Cerebellar nuclear complex (tissue), 1 donor: ENCODE measurements around the gene NAP1L2.
"Not testable (repeated sequence)": the region's sequence is repeated elsewhere in the genome, so short reads cannot be mapped to it uniquely, and the experiment has no call there.

Experiments
- DNase-seq, 2 experiments: peaks; one replicate each; lab custom pipeline; 2025; lab: John Stamatoyannopoulos, UW

Gene NAP1L2

GRCh38 chrX:73214426-73215094 lies at the start of gene NAP1L2:
TSS of gene NAP1L2 (minus strand) at chrX:73214851. CDS start at chrX:73214492, 359 bp downstream.
- DNase-seq, result peak; percentile 60 to 68

GRCh38 chrX:73262991-73263390 lies 48.3 kb upstream of the NAP1L2 start:
- no peak for DNase-seq

- no peak for DNase-seq
Observed at GRCh38 chrX:73239242-73239641, 24.6 kb upstream of the NAP1L2 start.

GRCh38 chrX:73217621-73218020 lies 3.0 kb upstream of the NAP1L2 start:
- DNase-seq, result no peak

- DNase-seq, result no peak
Observed at GRCh38 chrX:73215246-73215645, 595 bp upstream of the NAP1L2 start.

GRCh38 chrX:73213734-73214425 lies 771 bp downstream of the NAP1L2 start:
- DNase-seq, result no peak

GRCh38 chrX:73206366-73206765 lies 8.3 kb downstream of the NAP1L2 start:
- no peak for DNase-seq

GRCh38 chrX:73182502-73183114 lies 32.0 kb downstream of the NAP1L2 start:
- DNase-seq, result no peak

- not testable (repeated sequence) for DNase-seq
Observed at GRCh38 chrX:73168945-73169344, 45.7 kb downstream of the NAP1L2 start.
